Colon (tissue), 2 donors: ENCODE data around the gene ADAMTS2.

Experiments used
- FAIRE-seq: peaks from 2 replicates; lab custom pipeline; 2012; peaks lifted over from hg19 to GRCh38; lab: Jason Lieb, UNC
- donor health status: control.
- donor health status: control.

ADAMTS2 gene

GRCh38 chr5:179139111-179139935 is 205.9 kb downstream of the ADAMTS2 start:
- no peak for FAIRE-seq

GRCh38 chr5:179138568-179138925 is 206.7 kb downstream of the ADAMTS2 start:
- FAIRE-seq = no peak

- FAIRE-seq = no peak
Observed at GRCh38 chr5:179137643-179138567, 207.4 kb downstream of the ADAMTS2 start.

- no peak for FAIRE-seq
Observed at GRCh38 chr5:179137016-179137642, 208.1 kb downstream of the ADAMTS2 start.

- FAIRE-seq = no peak
Observed at GRCh38 chr5:179135441-179136215, 209.6 kb downstream of the ADAMTS2 start.

GRCh38 chr5:179135006-179135405 is 210.3 kb downstream of the ADAMTS2 start:
- no peak for FAIRE-seq

- FAIRE-seq = no peak
Observed at GRCh38 chr5:179134511-179134910, 210.8 kb downstream of the ADAMTS2 start.

GRCh38 chr5:179132586-179133355 is 212.5 kb downstream of the ADAMTS2 start:
- FAIRE-seq = no peak

GRCh38 chr5:179131886-179132585 is 213.2 kb downstream of the ADAMTS2 start:
- FAIRE-seq = no peak

- no peak for FAIRE-seq
Observed at GRCh38 chr5:179131321-179131835, 213.9 kb downstream of the ADAMTS2 start.

- no peak for FAIRE-seq
Observed at GRCh38 chr5:179130101-179130681, 215.1 kb downstream of the ADAMTS2 start.

- no peak for FAIRE-seq
Observed at GRCh38 chr5:179129607-179130071, 215.6 kb downstream of the ADAMTS2 start.

- FAIRE-seq = no peak
Observed at GRCh38 chr5:179128976-179129375, 216.3 kb downstream of the ADAMTS2 start.

- no peak for FAIRE-seq
Observed at GRCh38 chr5:179128041-179128365, 217.3 kb downstream of the ADAMTS2 start.

GRCh38 chr5:179127136-179128040 is 217.9 kb downstream of the ADAMTS2 start:
- FAIRE-seq = no peak

- FAIRE-seq = no peak
Observed at GRCh38 chr5:179126506-179126991, 218.7 kb downstream of the ADAMTS2 start.

GRCh38 chr5:179125789-179126505 is 219.3 kb downstream of the ADAMTS2 start:
- no peak for FAIRE-seq
